HG03060 (cell line): ENCODE data around the gene RLN3.

Experiments
- ATAC-seq: cut with Tn5 transposase; IDR thresholded peaks from one replicate; pipeline ENCODE4 v1.9.1; 2021; ENCODE audit warnings: low read depth, moderate number of reproducible peaks; ENCODE audit not compliant: unreplicated experiment

RLN3 gene

DNA sequence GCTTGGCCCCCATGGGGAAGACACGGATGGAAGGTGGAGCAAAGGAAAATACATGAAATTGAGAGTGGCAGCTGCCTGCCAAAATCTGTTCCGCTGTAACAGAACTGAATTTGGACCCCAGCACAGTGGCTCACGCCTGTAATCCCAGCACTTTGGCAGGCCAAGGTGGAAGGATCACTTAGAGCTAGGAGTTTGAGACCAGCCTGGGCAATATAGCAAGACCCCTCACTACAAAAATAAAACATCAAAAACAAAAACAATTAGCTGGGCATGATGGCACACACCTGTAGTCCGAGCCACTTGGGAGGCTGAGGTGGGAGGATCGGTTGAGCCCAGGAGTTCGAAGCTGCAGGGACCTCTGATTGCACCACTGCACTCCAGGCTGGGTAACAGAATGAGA is 24.5 kb downstream of the RLN3 start:
- ATAC-seq, result no peak

DNA sequence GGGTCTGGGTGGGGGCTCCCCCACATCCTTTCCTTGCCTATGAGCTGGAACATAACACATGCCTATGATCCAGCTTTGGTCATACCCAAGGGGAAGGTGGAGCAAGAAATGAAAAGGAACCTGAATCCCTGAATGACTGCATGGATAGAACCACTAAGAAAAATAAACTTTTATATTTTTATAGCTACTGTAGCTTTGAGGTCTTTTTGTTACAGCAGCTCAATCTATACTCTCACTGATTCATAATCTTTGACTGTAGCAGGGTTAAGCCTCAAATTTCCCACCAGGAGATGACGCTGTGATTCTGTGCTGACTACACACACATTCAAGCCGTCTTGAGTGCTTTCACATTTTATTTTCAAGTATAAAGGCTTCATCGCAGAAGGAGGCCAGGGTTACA is 25.1 kb downstream of the RLN3 start:
- ATAC-seq, result no peak

GRCh38 chr19:14053500-14053899 is 25.6 kb downstream of the RLN3 start:
- no peak for ATAC-seq

- ATAC-seq, result no peak
Observed at GRCh38 chr19:14054099-14054498, 26.2 kb downstream of the RLN3 start.

GRCh38 chr19:14054721-14055120 is 26.8 kb downstream of the RLN3 start:
- no peak for ATAC-seq

- no peak for ATAC-seq
Observed at GRCh38 chr19:14055396-14055795, 27.4 kb downstream of the RLN3 start.

- no peak for ATAC-seq
Observed at GRCh38 chr19:14056069-14056666, 28.2 kb downstream of the RLN3 start.

DNA sequence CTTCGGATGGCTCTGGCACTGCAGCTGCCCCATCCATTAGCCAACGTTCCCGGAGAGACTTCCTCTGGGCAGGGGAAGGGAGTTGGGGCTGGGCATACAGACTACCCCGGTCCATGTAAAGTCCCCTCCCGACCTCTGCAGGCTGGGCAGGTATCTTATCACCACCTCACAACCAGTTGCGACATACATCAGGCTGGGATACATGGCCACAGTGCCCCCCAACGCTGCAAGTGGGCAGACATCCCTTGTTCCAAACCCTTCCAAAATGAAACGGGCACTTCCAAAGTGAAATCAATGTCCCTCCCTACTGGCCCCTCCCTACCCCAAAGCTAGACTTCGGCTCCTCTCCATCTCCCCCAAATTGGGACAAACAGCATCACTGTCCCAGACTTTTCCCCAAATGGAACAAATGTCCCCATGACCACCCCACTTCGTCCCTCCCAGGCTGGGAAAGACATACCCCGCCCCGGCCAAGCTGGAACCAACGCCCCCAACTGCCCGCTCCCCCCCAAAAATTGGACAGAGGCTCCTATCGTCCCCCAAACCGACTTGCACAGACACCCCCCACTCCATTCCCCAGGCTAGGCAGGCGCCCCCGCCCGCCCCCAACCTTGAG is 28.9 kb downstream of the RLN3 start:
- ATAC-seq, result no peak

DNA sequence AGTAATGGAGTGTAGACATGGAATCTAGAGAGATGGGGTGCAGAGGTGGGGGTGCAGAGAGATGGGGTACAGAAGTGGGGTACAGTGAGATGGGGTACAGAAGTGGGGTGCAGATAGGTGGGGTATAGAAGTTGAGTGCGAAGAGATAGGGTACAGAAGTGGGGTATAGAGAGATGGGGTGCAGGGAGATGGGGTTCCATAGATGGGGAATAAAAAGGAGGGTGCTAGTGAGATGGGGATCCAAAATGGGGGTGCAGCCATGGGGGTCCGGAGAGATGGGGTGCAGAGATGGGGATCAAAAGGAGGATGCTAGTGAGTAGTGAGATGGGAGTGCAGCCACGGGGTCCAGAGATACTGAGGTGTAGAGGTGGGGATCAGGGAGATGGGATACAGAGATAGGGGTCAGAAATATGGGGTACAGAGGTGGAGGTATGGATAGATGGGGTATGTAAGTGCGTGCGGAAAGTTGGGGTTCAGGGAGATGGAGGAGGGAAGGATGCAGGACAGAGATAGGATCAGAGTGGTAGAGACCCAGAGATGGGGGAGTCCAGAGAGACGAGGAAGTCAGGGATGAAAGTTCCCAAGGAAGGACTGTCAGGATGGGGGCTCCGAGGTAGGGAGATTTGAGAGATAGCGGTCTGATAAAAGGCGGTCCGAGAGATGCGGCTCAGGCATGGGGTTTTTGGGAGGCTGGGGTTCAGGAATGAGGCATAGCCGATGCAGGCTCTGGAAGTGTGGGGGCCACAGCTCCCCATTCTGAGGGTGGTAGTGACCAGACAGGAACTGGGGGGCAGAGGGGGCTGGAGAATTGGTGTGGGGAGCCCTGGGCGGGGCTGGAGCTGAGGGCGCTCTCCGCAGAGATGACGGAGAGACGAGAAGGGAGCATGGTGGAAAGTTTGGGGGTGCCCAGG is 30.5 kb downstream of the RLN3 start:
- no peak for ATAC-seq

- ATAC-seq, result no peak
Observed at GRCh38 chr19:14059093-14059480, 31.1 kb downstream of the RLN3 start.

DNA sequence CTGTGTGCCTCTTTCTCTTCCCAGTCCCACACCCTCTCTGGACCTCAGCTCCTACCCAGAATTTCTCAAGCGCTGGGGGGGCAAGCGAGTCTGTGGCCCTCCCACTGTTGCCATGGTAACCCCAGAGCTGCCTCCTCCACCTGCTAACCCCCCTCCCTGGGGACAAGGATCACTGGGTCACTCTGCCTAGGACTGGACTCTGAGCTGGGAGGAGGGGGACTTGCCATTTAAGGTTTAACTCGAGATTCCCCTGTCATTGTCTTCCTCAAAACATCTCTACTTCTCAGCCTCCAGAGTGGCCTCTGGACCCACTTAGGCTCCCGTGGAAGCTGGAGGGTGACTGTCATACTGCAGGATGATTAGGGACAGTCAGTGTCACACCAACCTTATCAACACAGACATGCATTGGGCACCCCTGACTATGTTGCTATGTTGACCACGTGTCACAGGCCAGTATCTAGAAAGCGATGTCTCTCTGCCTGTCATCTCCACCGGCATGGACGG is 31.8 kb downstream of the RLN3 start:
- no peak for ATAC-seq

DNA sequence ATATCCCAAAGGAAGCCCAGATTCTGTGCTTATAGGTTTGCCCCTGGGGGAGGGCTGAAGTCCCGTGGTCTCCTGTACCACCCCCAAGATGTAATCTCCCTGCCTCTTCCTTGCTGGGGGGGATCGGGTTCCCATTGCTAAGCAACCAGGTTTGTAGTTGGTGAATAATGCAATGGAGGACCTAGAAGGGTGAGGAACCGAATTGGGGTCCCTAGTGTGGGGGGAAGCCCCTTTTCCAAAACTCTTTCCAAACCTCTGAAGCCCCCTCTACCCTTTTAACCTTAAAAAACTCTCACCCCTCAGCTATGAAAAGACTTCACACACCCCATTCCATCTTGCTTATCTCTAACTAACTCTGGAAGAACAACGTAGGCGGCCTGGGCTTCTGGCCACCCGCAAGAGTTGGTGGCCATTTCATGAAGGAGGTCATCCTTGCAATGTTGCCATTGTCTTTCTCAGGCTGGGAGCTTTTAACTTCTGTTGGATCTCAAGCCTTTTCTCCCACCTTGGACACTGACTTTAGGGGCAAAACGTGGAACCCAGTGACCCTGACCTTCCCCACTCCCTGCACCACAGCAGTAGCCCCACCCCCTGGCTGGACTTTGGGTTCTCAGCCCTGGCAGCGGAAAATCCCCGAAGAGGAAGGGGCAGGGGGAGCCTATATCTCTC is 33.3 kb downstream of the RLN3 start:
- no peak for ATAC-seq

GRCh38 chr19:14061751-14062557 is 34.0 kb downstream of the RLN3 start, which contains the start of gene PALM3:
PALM3 (minus strand) TSS chr19:14062076; CDS start chr19:14061980, 96 bp downstream.
- ATAC-seq, result no peak

DNA sequence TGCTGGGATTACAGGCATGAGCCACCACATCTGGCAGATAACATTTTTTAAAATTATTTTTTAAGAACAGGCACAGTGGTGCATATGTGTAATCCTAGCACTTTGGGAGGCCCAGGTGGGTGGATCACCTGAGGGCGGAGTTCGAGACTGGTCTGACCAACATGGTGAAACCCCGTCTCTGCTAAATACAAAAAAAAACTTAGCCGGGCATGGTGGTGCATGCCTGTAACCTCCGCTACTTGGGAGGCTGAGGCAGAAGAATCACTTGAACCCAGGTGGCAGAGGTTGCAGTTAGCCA is 34.6 kb downstream of the RLN3 start:
- no peak for ATAC-seq

GRCh38 chr19:14063105-14063504 is 35.2 kb downstream of the RLN3 start:
- no peak for ATAC-seq

DNA sequence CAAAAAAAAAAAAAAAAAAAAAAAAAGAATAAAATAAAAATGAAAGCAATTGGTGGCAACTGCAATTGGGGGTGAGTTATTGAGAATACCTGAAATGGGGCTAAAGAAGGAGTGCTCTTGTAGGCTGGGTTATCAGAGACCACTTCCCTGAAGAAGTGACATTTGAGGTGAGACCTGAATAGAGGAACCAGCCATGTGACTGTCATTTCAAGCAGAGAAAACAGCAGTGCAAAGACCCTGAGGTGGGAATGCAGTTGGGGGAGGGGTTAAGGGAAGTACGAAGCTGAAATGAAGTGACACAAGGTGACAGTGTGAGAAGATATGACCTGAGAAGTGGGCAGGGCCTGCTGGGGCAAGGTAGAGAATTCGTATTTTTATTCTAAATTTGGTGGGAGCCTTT is 38.2 kb downstream of the RLN3 start:
- ATAC-seq, result no peak

- ATAC-seq, result no peak
Observed at GRCh38 chr19:14070268-14071050, 42.5 kb downstream of the RLN3 start.

- no peak for ATAC-seq
Observed at GRCh38 chr19:14072535-14073260, 44.8 kb downstream of the RLN3 start, which contains the start of gene MISP3. MISP3 (plus strand) TSS chr19:14072786; CDS start chr19:14073310, 524 bp downstream.
